ENCODE measurements around the gene CATSPER3. TPM values are rescaled to one million over a fixed set of nuclear protein-coding genes. Genes with fewer than 3 reads are reported as not detected.

Gene CATSPER3
- total RNA-seq, 1 experiment from 2014 or later, result 0.40 TPM

DNA sequence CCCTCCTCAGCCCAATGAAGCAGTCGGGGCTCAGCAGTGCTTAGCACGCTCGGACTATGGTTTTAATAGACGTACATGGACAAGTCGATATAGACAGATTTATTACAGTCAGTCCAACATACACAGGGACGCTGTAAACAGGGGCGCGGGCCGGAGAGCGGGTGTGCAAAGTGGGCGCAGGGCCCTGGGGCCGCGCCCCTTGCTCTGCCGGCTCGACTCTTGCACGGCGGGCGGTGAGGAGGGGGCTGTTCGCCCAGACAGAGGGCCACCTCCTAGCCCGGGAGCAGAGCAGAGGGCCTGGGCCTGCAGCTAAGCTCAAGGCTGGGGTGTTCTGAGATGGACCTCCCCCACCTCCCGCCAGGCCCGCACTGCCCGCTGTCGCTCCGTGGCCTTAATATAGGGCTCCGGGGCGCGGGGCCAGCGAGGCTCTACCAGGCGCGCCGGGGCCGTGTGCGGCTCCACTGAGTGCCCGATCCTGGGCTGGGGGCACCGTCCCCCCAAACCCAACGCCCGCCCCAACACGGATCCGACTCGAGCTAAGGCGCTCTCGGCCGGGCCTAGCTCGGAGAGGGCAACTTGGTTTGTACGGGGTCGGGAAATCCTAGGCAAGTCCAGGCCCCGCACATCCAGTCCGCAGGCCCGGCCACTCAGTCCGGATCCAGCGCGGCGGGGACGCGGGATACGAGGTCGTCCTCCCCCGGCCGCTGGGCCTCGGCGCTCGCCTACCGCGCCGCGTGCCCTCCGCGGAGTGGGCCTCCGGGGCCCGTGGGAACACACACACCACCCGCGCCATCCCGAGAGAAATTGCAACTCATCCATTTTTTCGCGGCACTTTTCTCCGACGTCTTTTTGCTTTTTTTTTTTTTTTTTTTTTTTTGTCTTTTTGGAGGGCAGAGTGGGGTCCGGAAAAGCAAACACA is 60.2 kb downstream of the CATSPER3 start:
- no peak overlapping the region for H3K4me3 ChIP-seq (ENCODE audit: low read length)
- no peak overlapping the region for H3K4me2 ChIP-seq (ENCODE audit: low read length)
- peaks cover 13% of the 10 kb centered on the region for H3K4me1 ChIP-seq (ENCODE audit: insufficient read depth, low read length)
- DNase-seq (no peak), ATAC-seq (no peak)
- no TSS peak for BruUV-seq (replicated peaks)
- no peak overlapping the region for H3K27ac ChIP-seq (ENCODE audit: low read length)
- no peaks in the 10 kb centered on the region for H3K36me3 ChIP-seq (ENCODE audit: low read depth, low read length)
- no peaks in the 10 kb centered on the region for H3K27me3 ChIP-seq (ENCODE audit: low read length)
- no peaks in the 10 kb centered on the region for H3F3A ChIP-seq (ENCODE audit: low read length, unreplicated experiment)
- no peaks in the 10 kb centered on the region for H3K9me2 ChIP-seq (replicated peaks; ENCODE audit: low read length)
- peaks cover 49% of the 10 kb centered on the region for H3K79me2 ChIP-seq (ENCODE audit: low read length)
- intact Hi-C loops (cut with micrococcal nuclease), result no loop called here
- no peak overlapping the region for H2AFZ ChIP-seq (ENCODE audit: low read length)
- ChIA-PET POLR2A (ENCODE audit: unreplicated experiment) (no interaction called here), CTCF (no interaction called here)
- H4K20me1 ChIP-seq (ENCODE audit: low read length), result no peaks in the 10 kb centered on the region
- H3K9ac ChIP-seq (ENCODE audit: low read length), result no peak overlapping the region
- TF ChIP-seq EZH2 (IDR thresholded peaks at IDR 0.05; ENCODE audit: low read length, unreplicated experiment) (no peak), EZH2phosphoT487 (IDR thresholded peaks at IDR 0.05; ENCODE audit: borderline replicate concordance, low read length) (no peak)
- TF ChIP-seq, protein P1, sequence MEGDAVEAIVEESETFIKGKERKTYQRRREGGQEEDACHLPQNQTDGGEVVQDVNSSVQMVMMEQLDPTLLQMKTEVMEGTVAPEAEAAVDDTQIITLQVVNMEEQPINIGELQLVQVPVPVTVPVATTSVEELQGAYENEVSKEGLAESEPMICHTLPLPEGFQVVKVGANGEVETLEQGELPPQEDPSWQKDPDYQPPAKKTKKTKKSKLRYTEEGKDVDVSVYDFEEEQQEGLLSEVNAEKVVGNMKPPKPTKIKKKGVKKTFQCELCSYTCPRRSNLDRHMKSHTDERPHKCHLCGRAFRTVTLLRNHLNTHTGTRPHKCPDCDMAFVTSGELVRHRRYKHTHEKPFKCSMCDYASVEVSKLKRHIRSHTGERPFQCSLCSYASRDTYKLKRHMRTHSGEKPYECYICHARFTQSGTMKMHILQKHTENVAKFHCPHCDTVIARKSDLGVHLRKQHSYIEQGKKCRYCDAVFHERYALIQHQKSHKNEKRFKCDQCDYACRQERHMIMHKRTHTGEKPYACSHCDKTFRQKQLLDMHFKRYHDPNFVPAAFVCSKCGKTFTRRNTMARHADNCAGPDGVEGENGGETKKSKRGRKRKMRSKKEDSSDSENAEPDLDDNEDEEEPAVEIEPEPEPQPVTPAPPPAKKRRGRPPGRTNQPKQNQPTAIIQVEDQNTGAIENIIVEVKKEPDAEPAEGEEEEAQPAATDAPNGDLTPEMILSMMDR (conservative IDR thresholded peaks at IDR 0.05; ENCODE audit: low read depth, low read length), result no peak
- H3K9me3 ChIP-seq (ENCODE audit: low read length), result no peaks in the 10 kb centered on the region

DNA sequence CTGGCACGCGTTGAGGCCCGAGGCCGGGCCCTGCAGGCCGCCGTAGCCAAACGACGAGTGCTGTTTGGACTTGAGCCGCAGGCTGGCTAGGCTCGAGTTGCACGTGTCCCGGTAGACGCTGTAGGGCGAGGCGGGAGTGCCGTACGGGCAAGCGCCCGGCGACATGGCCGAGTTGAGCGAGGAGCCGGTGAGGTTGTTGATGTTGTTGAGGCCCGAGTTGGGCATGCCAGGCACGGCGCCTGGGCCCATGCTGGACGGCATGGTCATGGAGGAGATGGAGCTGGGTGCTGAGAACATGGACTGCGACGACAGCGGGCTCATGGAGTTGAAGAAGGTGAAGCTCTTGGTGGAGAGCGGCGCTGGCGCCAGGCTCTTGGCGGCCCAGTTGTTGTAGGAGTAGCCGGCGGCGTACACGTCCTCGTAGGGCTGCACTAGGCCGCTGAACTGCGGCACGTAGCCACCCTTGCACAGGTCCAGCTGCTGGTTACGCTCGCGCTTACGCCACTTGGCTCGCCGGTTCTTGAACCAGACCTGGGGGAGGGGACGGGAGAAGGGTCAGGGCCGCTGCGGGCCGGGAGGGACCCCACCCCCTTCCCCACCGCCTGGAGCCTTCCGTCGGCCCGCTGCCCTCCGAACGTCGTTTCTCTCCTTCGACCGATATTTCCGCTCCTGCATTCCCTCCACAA is 61.2 kb downstream of the CATSPER3 start:
- H3K27me3 ChIP-seq (ENCODE audit: low read length), result no peaks in the 10 kb centered on the region
- no peak overlapping the region for H3K4me2 ChIP-seq (ENCODE audit: low read length)
- no peak overlapping the region for H3K9ac ChIP-seq (ENCODE audit: low read length)
- ChIA-PET CTCF (no interaction called here), POLR2A (ENCODE audit: unreplicated experiment) (no interaction called here)
- H3K36me3 ChIP-seq (ENCODE audit: low read depth, low read length), result no peaks in the 10 kb centered on the region
- no peaks in the 10 kb centered on the region for H4K20me1 ChIP-seq (ENCODE audit: low read length)
- H3K4me1 ChIP-seq (ENCODE audit: insufficient read depth, low read length), result peaks cover 13% of the 10 kb centered on the region
- TF ChIP-seq EZH2 (IDR thresholded peaks at IDR 0.05; ENCODE audit: low read length, unreplicated experiment) (no peak), EZH2phosphoT487 (IDR thresholded peaks at IDR 0.05; ENCODE audit: borderline replicate concordance, low read length) (no peak)
- TF ChIP-seq, protein P1 (conservative IDR thresholded peaks at IDR 0.05; ENCODE audit: low read depth, low read length), result no peak
- BruUV-seq (replicated peaks), result no TSS peak
- H3K9me3 ChIP-seq (ENCODE audit: low read length), result no peaks in the 10 kb centered on the region
- intact Hi-C loops (cut with micrococcal nuclease), result no loop called here
- H3K79me2 ChIP-seq (ENCODE audit: low read length), result peaks cover 57% of the 10 kb centered on the region
- no peaks in the 10 kb centered on the region for H3K9me2 ChIP-seq (replicated peaks; ENCODE audit: low read length)
- H3K27ac ChIP-seq (ENCODE audit: low read length), result no peak overlapping the region
- H3F3A ChIP-seq (ENCODE audit: low read length, unreplicated experiment), result no peaks in the 10 kb centered on the region
- no peak overlapping the region for H2AFZ ChIP-seq (ENCODE audit: low read length)
- DNase-seq (no peak), ATAC-seq (no peak)
- H3K4me3 ChIP-seq (ENCODE audit: low read length), result no peak overlapping the region

All from PC-3 (cell line).